NCI-H446 treated with DMSO at 0.1 percent for 48 hours (cell line): ENCODE data around the gene DRC7.
A peak's percentile ranks its signal among the peaks of the same experiment; 100 is the strongest.
"Not testable (repeated sequence)": the region's sequence is repeated elsewhere in the genome, so short reads cannot be mapped to it uniquely, and the experiment has no call there.

Experiments used
- DNase-seq: peaks from one replicate; lab custom pipeline; 2025; lab: John Stamatoyannopoulos, UW

Gene DRC7

GRCh38 chr16:57713596-57713995 is 19.0 kb downstream of the DRC7 start:
- DNase-seq = no peak

- no peak for DNase-seq
These were observed 19.4 kb downstream of the DRC7 start for GRCh38 chr16:57714047-57714446.

- DNase-seq = no peak
These were observed 25.6 kb downstream of the DRC7 start for GRCh38 chr16:57720142-57720575.

GRCh38 chr16:57721356-57722209 is 27.0 kb downstream of the DRC7 start:
- DNase-seq = no peak

GRCh38 chr16:57722210-57722499 is 27.5 kb downstream of the DRC7 start:
- no peak for DNase-seq

GRCh38 chr16:57722651-57723050 is 28.0 kb downstream of the DRC7 start:
- DNase-seq = no peak

- no peak for DNase-seq
These were observed 28.6 kb downstream of the DRC7 start for GRCh38 chr16:57723170-57723569.

GRCh38 chr16:57724531-57724930 is 29.9 kb downstream of the DRC7 start:
- no peak for DNase-seq

- DNase-seq = no peak
These were observed 30.5 kb downstream of the DRC7 start for GRCh38 chr16:57725151-57725550.

GRCh38 chr16:57725554-57725953 is 30.9 kb downstream of the DRC7 start:
- no peak for DNase-seq

- DNase-seq = no peak
These were observed 31.4 kb downstream of the DRC7 start for GRCh38 chr16:57725976-57726375.

- no peak for DNase-seq
These were observed 31.9 kb downstream of the DRC7 start for GRCh38 chr16:57726433-57726947.

GRCh38 chr16:57727610-57728009 is 33.0 kb downstream of the DRC7 start:
- no peak for DNase-seq

- no peak for DNase-seq
These were observed 34.0 kb downstream of the DRC7 start for GRCh38 chr16:57728336-57729181.

GRCh38 chr16:57729182-57729484 is 34.5 kb downstream of the DRC7 start:
- no peak for DNase-seq

GRCh38 chr16:57729852-57730251 is 35.2 kb downstream of the DRC7 start:
- DNase-seq = not testable (repeated sequence)

GRCh38 chr16:57730771-57731730 is 36.4 kb downstream of the DRC7 start:
- DNase-seq = no peak

GRCh38 chr16:57732037-57732436 is 37.4 kb downstream of the DRC7 start:
- no peak for DNase-seq

GRCh38 chr16:57732714-57733113 is 38.1 kb downstream of the DRC7 start:
- no peak for DNase-seq

GRCh38 chr16:57734308-57734924 is 39.8 kb downstream of the DRC7 start:
- no peak for DNase-seq

- DNase-seq = peak; percentile 99
These were observed 40.5 kb downstream of the DRC7 start for GRCh38 chr16:57734925-57735754.
